Measurements from ENCODE around the gene CTDNEP1.

The CTDNEP1 gene

GRCh38 chr17:7281953-7282751 lies 30.6 kb upstream of the CTDNEP1 start:
- Histone ChIP-seq H3K9me3 (ENCODE audit: insufficient read depth, low read depth, low read length) (no peaks in the 10 kb centered on the region), H3K4me3 (ENCODE audit: low read length, poor library complexity, severe bottlenecking) (peak overlapping the region; percentile 69), H3K4me1 (ENCODE audit: insufficient read depth, low read length, poor library complexity, severe bottlenecking) (peaks cover 13% of the 10 kb centered on the region), H4K20me1 (ENCODE audit: insufficient read depth, low read length, poor library complexity, severe bottlenecking) (no peaks in the 10 kb centered on the region), H3F3A (ENCODE audit: low read depth) (0 out of 2 replicates have a peak, but pooled peaks cover 3% of the 10 kb centered on the region), H2AFZ (ENCODE audit: low read length) (peak overlapping the region; percentile 67), H3K27me3 (ENCODE audit: insufficient read depth, low read length, poor library complexity, severe bottlenecking) (no peaks in the 10 kb centered on the region), H3K4me2 (ENCODE audit: low read depth, low read length, poor library complexity, severe bottlenecking) (peak overlapping the region; percentile 90), H3K9me2 (replicated peaks; ENCODE audit: low read depth, low read length) (no peaks in the 10 kb centered on the region), H3K9ac (ENCODE audit: low read depth, low read length, poor library complexity, severe bottlenecking) (no peak overlapping the region), H3K79me2 (ENCODE audit: insufficient read depth, low read length) (no peaks in the 10 kb centered on the region), H3K36me3 (ENCODE audit: insufficient read depth, low read length) (no peaks in the 10 kb centered on the region)
- TF ChIP-seq, protein P1, sequence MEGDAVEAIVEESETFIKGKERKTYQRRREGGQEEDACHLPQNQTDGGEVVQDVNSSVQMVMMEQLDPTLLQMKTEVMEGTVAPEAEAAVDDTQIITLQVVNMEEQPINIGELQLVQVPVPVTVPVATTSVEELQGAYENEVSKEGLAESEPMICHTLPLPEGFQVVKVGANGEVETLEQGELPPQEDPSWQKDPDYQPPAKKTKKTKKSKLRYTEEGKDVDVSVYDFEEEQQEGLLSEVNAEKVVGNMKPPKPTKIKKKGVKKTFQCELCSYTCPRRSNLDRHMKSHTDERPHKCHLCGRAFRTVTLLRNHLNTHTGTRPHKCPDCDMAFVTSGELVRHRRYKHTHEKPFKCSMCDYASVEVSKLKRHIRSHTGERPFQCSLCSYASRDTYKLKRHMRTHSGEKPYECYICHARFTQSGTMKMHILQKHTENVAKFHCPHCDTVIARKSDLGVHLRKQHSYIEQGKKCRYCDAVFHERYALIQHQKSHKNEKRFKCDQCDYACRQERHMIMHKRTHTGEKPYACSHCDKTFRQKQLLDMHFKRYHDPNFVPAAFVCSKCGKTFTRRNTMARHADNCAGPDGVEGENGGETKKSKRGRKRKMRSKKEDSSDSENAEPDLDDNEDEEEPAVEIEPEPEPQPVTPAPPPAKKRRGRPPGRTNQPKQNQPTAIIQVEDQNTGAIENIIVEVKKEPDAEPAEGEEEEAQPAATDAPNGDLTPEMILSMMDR (conservative IDR thresholded peaks at IDR 0.05; ENCODE audit: low read length), result no peak
- no peak for TF ChIP-seq EZH2phosphoT487 (IDR thresholded peaks at IDR 0.05; ENCODE audit: borderline replicate concordance)

DNA sequence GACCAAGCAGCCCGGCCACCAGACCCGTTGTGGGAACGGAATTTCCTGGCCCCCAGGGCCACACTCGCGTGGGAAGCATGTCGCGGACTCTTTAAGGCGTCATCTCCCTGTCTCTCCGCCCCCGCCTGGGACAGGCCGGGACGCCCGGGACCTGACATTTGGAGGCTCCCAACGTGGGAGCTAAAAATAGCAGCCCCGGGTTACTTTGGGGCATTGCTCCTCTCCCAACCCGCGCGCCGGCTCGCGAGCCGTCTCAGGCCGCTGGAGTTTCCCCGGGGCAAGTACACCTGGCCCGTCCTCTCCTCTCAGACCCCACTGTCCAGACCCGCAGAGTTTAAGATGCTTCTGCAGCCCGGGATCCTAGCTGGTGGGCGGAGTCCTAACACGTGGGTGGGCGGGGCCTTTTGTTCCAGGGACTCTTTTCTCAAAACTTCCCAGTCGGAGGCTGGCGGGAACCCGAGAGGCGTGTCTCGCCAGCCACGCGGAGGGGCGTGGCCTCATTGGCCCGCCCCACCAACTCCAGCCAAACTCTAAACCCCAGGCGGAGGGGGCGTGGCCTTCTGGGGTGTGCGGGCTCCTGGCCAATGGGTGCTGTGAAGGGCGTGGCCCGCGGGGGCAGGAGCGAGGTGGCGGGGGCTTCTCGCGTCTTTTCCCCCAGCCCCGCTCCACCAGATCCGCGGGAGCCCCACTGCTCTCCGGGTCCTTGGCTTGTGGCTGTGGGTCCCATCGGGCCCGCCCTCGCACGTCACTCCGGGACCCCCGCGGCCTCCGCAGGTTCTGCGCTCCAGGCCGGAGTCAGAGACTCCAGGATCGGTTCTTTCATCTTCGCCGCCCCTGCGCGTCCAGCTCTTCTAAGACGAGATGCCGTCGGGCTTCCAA lies 29.8 kb upstream of the CTDNEP1 start, which contains the start of gene SLC2A4:
Gene SLC2A4 (plus strand): TSS at position 645 of the 879 bp plus-strand sequence. CDS start 217 bp downstream, at position 862.
- peak within 1 kb of the TSS; percentile 69 for H3K4me3 ChIP-seq (ENCODE audit: low read length, poor library complexity, severe bottlenecking)
- H3K4me1 ChIP-seq (ENCODE audit: insufficient read depth, low read length, poor library complexity, severe bottlenecking), result peaks cover 13% of the 10 kb centered on the region
- H3K79me2 ChIP-seq (ENCODE audit: insufficient read depth, low read length), result no peaks in the 10 kb centered on the region
- H3F3A ChIP-seq (ENCODE audit: low read depth), result 0 out of 2 replicates have a peak, but pooled peaks cover 3% of the 10 kb centered on the region
- H3K9me2 ChIP-seq (replicated peaks; ENCODE audit: low read depth, low read length), result no peaks in the 10 kb centered on the region
- H4K20me1 ChIP-seq (ENCODE audit: insufficient read depth, low read length, poor library complexity, severe bottlenecking), result no peaks in the 10 kb centered on the region
- TF ChIP-seq, protein P1 (conservative IDR thresholded peaks at IDR 0.05; ENCODE audit: low read length), result no peak
- no peak for TF ChIP-seq EZH2phosphoT487 (IDR thresholded peaks at IDR 0.05; ENCODE audit: borderline replicate concordance)
- peak within 1 kb of the TSS; percentile 18 for H3K9ac ChIP-seq (ENCODE audit: low read depth, low read length, poor library complexity, severe bottlenecking)
- no peaks in the 10 kb centered on the region for H3K27me3 ChIP-seq (ENCODE audit: insufficient read depth, low read length, poor library complexity, severe bottlenecking)
- no peaks in the 10 kb centered on the region for H3K36me3 ChIP-seq (ENCODE audit: insufficient read depth, low read length)
- peak within 1 kb of the TSS; percentile 90 for H3K4me2 ChIP-seq (ENCODE audit: low read depth, low read length, poor library complexity, severe bottlenecking)
- H2AFZ ChIP-seq (ENCODE audit: low read length), result peak within 1 kb of the TSS; percentile 83
- H3K9me3 ChIP-seq (ENCODE audit: insufficient read depth, low read depth, low read length), result no peaks in the 10 kb centered on the region

GRCh38 chr17:7280519-7281073 lies 29.1 kb upstream of the CTDNEP1 start:
- H3F3A ChIP-seq (ENCODE audit: low read depth), result 0 out of 2 replicates have a peak, but pooled peaks cover 3% of the 10 kb centered on the region
- H3K4me1 ChIP-seq (ENCODE audit: insufficient read depth, low read length, poor library complexity, severe bottlenecking), result peaks cover 13% of the 10 kb centered on the region
- no peak for TF ChIP-seq EZH2phosphoT487 (IDR thresholded peaks at IDR 0.05; ENCODE audit: borderline replicate concordance)
- TF ChIP-seq, protein P1 (conservative IDR thresholded peaks at IDR 0.05; ENCODE audit: low read length), result peak; percentile 93
- peak overlapping the region; percentile 69 for H3K4me3 ChIP-seq (ENCODE audit: low read length, poor library complexity, severe bottlenecking)
- H4K20me1 ChIP-seq (ENCODE audit: insufficient read depth, low read length, poor library complexity, severe bottlenecking), result no peaks in the 10 kb centered on the region
- no peaks in the 10 kb centered on the region for H3K27me3 ChIP-seq (ENCODE audit: insufficient read depth, low read length, poor library complexity, severe bottlenecking)
- peak overlapping the region; percentile 83 for H2AFZ ChIP-seq (ENCODE audit: low read length)
- peak overlapping the region; percentile 18 for H3K9ac ChIP-seq (ENCODE audit: low read depth, low read length, poor library complexity, severe bottlenecking)
- H3K9me2 ChIP-seq (replicated peaks; ENCODE audit: low read depth, low read length), result no peaks in the 10 kb centered on the region
- H3K9me3 ChIP-seq (ENCODE audit: insufficient read depth, low read depth, low read length), result no peaks in the 10 kb centered on the region
- H3K4me2 ChIP-seq (ENCODE audit: low read depth, low read length, poor library complexity, severe bottlenecking), result peak overlapping the region; percentile 90
- no peaks in the 10 kb centered on the region for H3K79me2 ChIP-seq (ENCODE audit: insufficient read depth, low read length)
- no peaks in the 10 kb centered on the region for H3K36me3 ChIP-seq (ENCODE audit: insufficient read depth, low read length)

All from Loucy (cell line).